RPMI8226 (cell line): Measurements from ENCODE around the gene TMEM53.

Experiments
- DNase-seq: peaks from one replicate; pipeline ENCODE4 v3.0.0-alpha.2; 2015

Gene TMEM53

GRCh38 chr1:44645476-44646244 is 28.6 kb downstream of the TMEM53 start:
- DNase-seq, result no peak

- DNase-seq, result no peak
Observed at GRCh38 chr1:44644806-44645205, 29.5 kb downstream of the TMEM53 start.

- DNase-seq, result no peak
Observed at GRCh38 chr1:44643721-44644334, 30.5 kb downstream of the TMEM53 start.

- no peak for DNase-seq
Observed at GRCh38 chr1:44642925-44643324, 31.4 kb downstream of the TMEM53 start.

GRCh38 chr1:44642255-44642654 is 32.0 kb downstream of the TMEM53 start:
- no peak for DNase-seq

DNA sequence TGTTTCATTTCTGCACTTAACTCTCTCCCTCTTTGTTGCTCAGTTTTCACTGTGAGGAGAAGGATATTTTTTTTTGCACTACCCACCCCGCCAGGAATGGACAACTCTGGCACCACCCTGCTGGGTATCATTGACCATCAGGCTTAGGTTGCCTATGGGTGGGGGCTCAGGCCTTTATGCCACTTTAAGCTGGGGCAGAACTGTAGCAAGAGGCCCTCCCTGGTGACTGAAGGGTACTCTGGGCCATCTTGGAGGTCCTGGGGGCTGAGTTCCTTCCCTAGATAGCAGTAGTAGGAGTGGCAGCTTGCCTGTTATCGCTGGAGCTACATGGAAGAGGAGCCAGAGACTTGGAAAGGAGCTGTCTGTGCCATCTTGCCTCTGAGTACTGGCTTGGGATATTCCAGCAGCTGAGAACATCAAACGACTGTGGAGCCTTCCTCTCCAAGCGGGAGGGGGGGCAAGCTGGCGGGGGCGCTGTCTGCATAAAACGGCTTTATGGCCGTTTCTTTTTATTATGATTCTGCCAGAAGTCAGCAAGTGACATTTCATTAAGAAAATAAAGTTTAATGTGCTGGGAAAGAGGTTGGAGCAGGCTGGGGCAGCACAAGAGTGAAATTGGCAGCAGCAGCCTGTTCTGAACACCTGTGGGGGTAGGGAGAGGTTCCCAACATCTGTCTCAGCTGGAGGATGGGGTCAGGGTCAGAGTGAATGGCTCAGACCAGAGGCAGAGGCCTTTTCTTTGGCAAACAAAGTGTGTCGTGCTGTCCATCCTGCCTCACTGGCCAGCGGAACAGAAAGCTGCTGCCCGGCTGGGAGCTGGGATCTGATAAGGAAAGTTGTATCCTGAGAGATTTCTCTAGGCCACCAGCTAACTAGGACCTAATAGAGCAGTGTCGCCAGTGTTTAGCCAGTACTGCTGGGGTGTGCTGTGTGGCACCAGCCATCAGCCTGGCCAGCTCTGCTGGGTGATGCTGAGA is 32.9 kb downstream of the TMEM53 start:
- no peak for DNase-seq

GRCh38 chr1:44640200-44640853 is 34.0 kb downstream of the TMEM53 start:
- no peak for DNase-seq

- no peak for DNase-seq
Observed at GRCh38 chr1:44637702-44638411, 36.4 kb downstream of the TMEM53 start.

DNA sequence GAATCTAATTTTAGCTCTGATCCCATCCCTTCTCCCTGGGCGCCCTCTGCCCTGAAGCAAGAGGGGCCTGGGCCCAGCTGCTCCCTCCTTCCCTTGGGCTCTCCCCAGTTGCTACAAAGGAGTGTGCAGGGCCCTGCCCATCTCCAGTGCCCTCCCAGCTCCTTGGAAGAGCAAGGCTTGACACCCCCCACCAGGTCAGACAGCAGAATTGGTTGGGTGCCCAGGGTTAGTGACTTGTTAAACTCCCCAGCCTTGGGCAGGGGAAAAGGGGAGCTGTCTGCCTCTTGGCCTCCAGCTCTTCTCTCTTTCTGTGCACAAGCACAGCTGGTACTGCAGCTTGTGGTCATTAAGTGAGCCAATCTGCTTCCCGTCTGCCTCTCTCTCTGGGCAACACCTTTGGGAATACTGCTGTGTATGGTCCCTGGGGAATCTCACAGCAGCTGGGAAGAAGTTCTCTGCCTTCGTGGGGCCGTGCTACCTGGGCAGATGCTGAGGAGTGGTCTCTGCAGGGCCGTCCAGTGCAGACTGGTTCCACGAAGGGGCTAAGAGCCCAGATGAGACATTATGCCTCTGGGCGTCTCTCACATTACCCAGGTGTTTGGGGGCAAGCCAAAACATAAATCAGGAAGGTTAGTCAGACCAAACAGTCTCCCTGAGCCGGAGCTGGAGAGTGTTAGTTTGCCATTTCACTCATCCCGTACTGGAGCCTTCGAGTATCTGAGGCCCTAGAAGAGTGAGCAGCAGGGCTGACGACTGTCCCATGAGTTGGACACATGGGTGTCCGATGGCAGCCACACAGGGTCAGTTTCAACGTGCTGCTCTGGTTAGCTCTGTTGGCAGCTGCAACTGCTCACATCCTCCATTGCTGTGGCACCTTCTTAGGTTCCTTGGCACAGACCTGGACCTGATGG is 37.3 kb downstream of the TMEM53 start:
- DNase-seq, result no peak

DNA sequence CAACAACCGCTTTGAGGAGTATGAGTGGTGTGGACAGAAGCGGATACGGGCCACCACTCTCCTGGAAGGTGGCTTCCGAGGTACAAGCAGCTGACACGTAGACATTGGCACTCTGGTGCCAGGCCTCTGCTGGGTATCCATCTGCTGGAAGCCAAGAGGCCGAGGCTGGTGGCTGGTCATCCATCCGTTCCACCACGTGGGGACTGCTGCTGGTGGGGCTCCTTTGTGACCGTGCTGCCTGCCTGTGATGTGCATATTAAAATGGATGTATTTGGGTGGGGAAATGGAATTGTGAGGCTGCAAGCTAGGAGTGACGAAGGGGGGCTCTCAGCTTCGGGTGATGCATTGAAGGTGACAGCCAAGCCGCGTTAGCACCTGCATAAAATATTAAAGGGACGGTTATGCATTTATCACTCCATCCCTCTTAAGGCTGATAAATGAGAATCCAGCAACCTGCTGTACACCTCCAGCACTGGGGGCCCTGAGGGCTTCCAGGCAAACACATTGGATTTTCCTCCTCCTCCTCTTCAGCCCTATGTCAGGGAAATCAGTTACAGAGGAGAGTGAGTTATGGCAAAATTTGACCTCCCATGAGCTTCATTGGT is 38.1 kb downstream of the TMEM53 start:
- no peak for DNase-seq

DNA sequence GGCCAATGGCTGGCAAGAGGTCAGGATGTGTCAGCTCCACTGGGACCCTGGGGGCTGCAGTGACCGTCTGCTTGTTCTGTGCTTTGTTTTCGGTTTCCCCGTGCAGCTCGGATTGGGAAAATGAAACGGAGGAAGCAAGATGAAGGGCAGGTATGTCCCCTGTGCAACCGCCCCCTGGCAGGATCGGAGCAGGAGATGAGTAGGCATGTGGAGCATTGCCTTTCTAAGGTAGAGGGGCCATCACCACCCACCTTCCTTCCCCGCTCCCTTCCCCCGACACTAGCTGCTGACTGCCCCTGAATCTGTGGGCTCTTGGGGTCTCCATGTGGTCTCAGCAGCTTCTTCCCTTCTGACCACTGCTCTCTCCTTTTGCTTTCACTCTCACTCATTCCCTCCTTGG is 38.8 kb downstream of the TMEM53 start:
- no peak for DNase-seq

DNA sequence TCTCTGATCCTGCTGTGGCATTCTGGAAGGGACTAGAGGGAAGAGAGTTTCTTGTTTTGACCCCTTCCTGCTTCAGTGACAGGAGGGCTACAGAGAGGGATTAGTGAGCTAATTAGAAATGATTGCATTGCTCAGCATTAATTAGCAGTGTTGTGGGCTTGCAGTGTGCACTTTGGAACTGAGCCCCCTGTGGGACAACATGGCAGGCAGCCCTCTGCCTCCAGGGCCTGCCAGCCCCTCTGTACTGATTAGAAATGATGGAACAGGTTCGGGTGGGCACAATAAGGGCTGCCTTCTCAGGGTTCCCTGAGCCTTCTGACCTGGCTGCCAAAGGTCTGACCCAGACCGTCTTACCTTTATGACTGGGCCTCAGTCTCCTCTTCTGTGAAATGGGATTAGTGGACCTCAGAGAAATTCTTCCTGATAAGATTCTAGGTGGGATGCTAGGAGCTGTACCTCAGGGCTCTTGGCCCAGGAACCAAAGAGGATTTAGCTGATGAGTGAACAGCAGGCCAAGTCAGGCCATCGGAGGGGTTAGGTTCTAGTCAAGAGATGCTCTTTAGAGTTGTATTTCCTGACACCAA is 39.6 kb downstream of the TMEM53 start:
- DNase-seq, result no peak

DNA sequence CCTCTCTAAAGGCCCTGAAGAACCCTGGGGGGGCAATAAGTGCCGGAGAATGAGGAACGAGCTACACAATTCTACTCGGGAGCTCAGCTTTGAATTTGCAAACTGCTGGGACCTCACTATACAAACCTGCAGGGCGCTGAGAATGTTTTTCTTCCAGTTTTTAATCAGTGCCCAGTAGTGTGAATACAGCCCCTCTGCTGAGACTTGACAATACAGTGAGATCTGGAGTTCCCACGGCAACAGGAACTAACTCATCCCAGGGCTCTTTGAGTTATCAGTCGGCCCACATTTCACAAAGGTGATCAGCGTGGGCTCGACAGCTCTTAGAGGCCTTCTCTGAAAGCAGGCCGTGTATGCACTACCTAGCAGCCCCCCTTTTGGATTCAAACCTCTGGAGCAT is 41.7 kb downstream of the TMEM53 start:
- DNase-seq, result peak; percentile 32

GRCh38 chr1:44631647-44632539 is 42.4 kb downstream of the TMEM53 start:
- peak; percentile 94 for DNase-seq

DNA sequence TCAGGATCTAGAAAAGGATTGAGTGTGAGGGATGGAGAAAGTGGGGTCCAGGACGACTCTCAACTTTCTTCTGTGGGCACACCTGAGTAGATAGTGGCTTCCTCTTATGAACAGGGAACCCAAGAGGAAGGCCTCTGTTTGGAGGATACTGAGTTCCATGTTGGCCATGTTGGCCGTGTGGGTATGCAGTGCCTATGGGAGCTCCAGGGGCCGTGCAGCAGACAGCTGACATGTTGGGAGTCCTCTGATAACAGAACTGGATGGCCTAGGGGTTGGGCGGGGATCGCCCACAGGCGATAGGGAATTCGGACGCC is 43.0 kb downstream of the TMEM53 start:
- DNase-seq, result no peak

DNA sequence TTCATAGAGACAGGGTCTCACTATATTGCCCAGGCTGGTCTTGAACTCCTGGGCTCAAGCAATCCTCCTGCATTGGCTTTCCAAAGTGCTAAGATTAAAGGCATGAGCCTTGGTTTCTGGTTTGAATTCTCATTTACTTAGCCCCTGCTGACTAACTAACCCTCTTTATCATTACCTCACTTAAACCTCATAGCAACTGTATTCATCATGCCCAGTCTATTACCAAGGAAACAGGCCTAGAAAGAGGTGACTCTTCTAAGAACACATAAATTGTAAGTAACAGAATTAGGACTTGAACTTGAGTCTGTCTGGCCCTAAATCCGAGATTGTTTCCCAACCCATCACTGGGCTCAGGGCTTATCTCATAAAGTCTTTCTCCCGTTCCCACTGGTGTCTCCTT is 44.2 kb downstream of the TMEM53 start:
- no peak for DNase-seq

GRCh38 chr1:44628962-44629756 is 45.1 kb downstream of the TMEM53 start:
- no peak for DNase-seq

DNA sequence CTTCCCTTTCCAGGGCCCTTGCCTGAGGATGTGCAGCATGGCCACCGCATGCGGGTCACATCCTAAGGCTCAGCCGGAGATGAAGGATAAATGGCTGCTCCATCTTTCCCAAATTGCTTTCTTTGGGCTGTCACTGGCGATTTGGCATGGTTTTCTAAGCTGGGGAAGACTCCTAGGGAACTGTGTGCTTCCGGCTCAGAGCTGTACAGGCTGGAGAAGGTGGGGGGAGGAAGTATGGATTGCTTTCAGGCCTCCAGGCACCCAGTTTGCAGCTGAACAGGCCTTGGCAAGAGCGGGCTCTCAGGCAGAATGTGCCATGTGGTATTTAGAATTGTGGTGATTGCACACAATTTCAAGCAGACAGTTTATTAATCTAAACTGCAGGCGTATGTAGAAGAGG is 48.9 kb downstream of the TMEM53 start:
- DNase-seq, result no peak
